LNCaP clone FGC (cell line): ENCODE measurements around the gene ADGRE2.

Source experiments
- DNase-seq: peaks from one replicate; pipeline ENCODE4 v3.0.0-alpha.2; 2011; ENCODE audit warnings: low read depth
- H3K4me3 ChIP-seq: 2 replicates; pipeline ENCODE4 v1.5.1; 2011; ENCODE audit warnings: mild to moderate bottlenecking, low read depth, low read length, control low read depth
- CTCF ChIP-seq: IDR thresholded peaks from 2 replicates; pipeline ENCODE4 v1.5.1; 2012; ENCODE audit warnings: mild to moderate bottlenecking; ENCODE audit not compliant: control insufficient read depth, insufficient read depth; ENCODE audit errors: extremely low read depth

Gene ADGRE2

GRCh38 chr19:14718522-14719116 lies 59.7 kb downstream of the ADGRE2 start:
- TF ChIP-seq CTCF, result no peak
- H3K4me3 ChIP-seq, result no peak overlapping the region
- DNase-seq, result no peak

GRCh38 chr19:14715841-14716240 lies 62.5 kb downstream of the ADGRE2 start:
- no peak for DNase-seq
- no peak overlapping the region for H3K4me3 ChIP-seq
- no peak for TF ChIP-seq CTCF

GRCh38 chr19:14704450-14704849 lies 73.9 kb downstream of the ADGRE2 start:
- H3K4me3 ChIP-seq, result no peak overlapping the region
- TF ChIP-seq CTCF, result no peak
- no peak for DNase-seq

- TF ChIP-seq CTCF, result no peak
- DNase-seq, result no peak
- no peak overlapping the region for H3K4me3 ChIP-seq
Measured at GRCh38 chr19:14703833-14704232, 74.5 kb downstream of the ADGRE2 start.

GRCh38 chr19:14700711-14701375 lies 77.5 kb downstream of the ADGRE2 start:
- DNase-seq, result no peak
- TF ChIP-seq CTCF, result no peak
- no peak overlapping the region for H3K4me3 ChIP-seq

- no peak for DNase-seq
- TF ChIP-seq CTCF, result no peak
- H3K4me3 ChIP-seq, result no peak overlapping the region
Measured at GRCh38 chr19:14699641-14700040, 78.7 kb downstream of the ADGRE2 start.

- no peak for DNase-seq
- H3K4me3 ChIP-seq, result no peak overlapping the region
- no peak for TF ChIP-seq CTCF
Measured at GRCh38 chr19:14695471-14695870, 82.9 kb downstream of the ADGRE2 start.
